Lung (tissue), 12 donors: ENCODE data around the gene CBX7. TPM values are rescaled to one million over a fixed set of nuclear protein-coding genes. Genes with fewer than 3 reads are reported as not detected.
A peak's percentile ranks its signal among the peaks of the same experiment; 100 is the strongest.

Experiments
- ATAC-seq: fragments of 200-7000 bp; cut with Tn5 transposase; one replicate; pipeline ENCODE4 v1.9.1; 2020; ENCODE audit warnings: moderate number of reproducible peaks; ENCODE audit not compliant: insufficient read depth, low FRiP score
- DNase-seq, 3 donors: peaks; one replicate each; pipeline ENCODE4 v3.0.0-alpha.2; 2013 to 2017
- H3K27ac ChIP-seq, 2 donors: one replicate each; pipeline ENCODE4 v1.5.1; 2013; ENCODE audit warnings: mild to moderate bottlenecking in 2 of 2, moderate library complexity in 2 of 2, control low read depth in 1 of 2, inconsistent platforms in 1 of 2, low read depth in 1 of 2, low read length in 1 of 2
- H3K27me3 ChIP-seq, 3 donors: one replicate each; pipeline ENCODE4 v1.5.1; 2013; ENCODE audit warnings: low read length in 2 of 3; ENCODE audit not compliant: control insufficient read depth in 3 of 3, insufficient read depth in 3 of 3
- H3K36me3 ChIP-seq, 4 donors: one replicate each; pipeline ENCODE4 v1.5.1; 2013; ENCODE audit warnings: low read length in 4 of 4, mild to moderate bottlenecking in 1 of 4, moderate library complexity in 1 of 4; ENCODE audit not compliant: control insufficient read depth in 4 of 4, insufficient read depth in 4 of 4
- H3K4me1 ChIP-seq, 5 donors: one replicate each; pipeline ENCODE4 v1.5.1; 2013; ENCODE audit warnings: low read length in 5 of 5, mild to moderate bottlenecking in 2 of 5, moderate library complexity in 1 of 5; ENCODE audit not compliant: control insufficient read depth in 5 of 5, insufficient read depth in 5 of 5
- H3K4me3 ChIP-seq: one replicate; pipeline ENCODE4 v1.5.1; 2013; ENCODE audit warnings: mild to moderate bottlenecking, control low read depth, moderate library complexity
- H3K9ac ChIP-seq, 2 donors: one replicate each; pipeline ENCODE4 v1.5.1; 2013; ENCODE audit warnings: low read length in 2 of 2, control low read depth in 1 of 2; ENCODE audit not compliant: insufficient read depth in 1 of 2
- H3K9me3 ChIP-seq, 4 donors: one replicate each; pipeline ENCODE4 v1.5.1; 2013; ENCODE audit warnings: low read length in 3 of 4, mild to moderate bottlenecking in 1 of 4, moderate library complexity in 1 of 4; ENCODE audit not compliant: control insufficient read depth in 4 of 4, insufficient read depth in 3 of 4
- CTCF ChIP-seq: IDR thresholded peaks from 2 replicates; pipeline ENCODE4 v1.5.1; 2012; ENCODE audit warnings: mild to moderate bottlenecking; ENCODE audit errors: control extremely low read depth, extremely low read depth
- WGBS, 2 donors: extraction: QIAGEN DNeasy Blood & Tissue Kit; methylation state at CpG; one replicate each; pipeline ENCODE4 v1.1.7; 2013; 5-methylcytosine and 5-hydroxymethylcytosine counted together
- polyA plus RNA-seq, 2 donors: library from polyadenylated mRNA; stranded (reverse); fragments of 200-250 nt; gene quantifications; one replicate each; pipeline ENCODE4 v1.2.1, GENCODE V29; 2013
- total RNA-seq, 2 donors: library from RNA; depleted of rRNA in 1 of 2; stranded (reverse); fragments of >200 nt in 1 of 2; gene quantifications; one replicate each; pipeline ENCODE4 v1.2.1, GENCODE V29; 2014 to 2021
- donor health status: control.
- donor health status: control.
- donor health status: Bipolar disorder and iron deficiency.
- donor health status: healthy.
- donor health status: DM: yes; HTN: yes; CAD: no.

Gene CBX7
- total and polyA plus RNA-seq, 4 donors: 18.1 to 27.8 (median 20.9) TPM

- H3K36me3 ChIP-seq: peaks cover 0 to 5% (median 0%) of the 10 kb centered on the region in 4 donors
- WGBS, 2 donors: 8 to 14% methylated on average over 38 to 44 of the region's 44 CpGs
- H3K27ac ChIP-seq: peak overlapping the region; percentile 90 to 92
- peak overlapping the region; percentile 72 for H3K4me3 ChIP-seq
- H3K4me1 ChIP-seq: peaks cover 0 to 14% (median 0%) of the 10 kb centered on the region in 5 donors
- ATAC-seq (no peak), DNase-seq (no peak)
- H3K27me3 ChIP-seq: peaks cover 0 to 29% (median 21%) of the 10 kb centered on the region in 3 donors
- no peak for TF ChIP-seq CTCF
- no peaks in the 10 kb centered on the region for H3K9me3 ChIP-seq
- H3K9ac ChIP-seq: peak overlapping the region in 1 of 2 donors; percentile 55
Observed at GRCh38 chr22:39152024-39152510, 413 bp downstream of the CBX7 start.

GRCh38 chr22:39151329-39151975, 1.0 kb downstream of the CBX7 start:
- WGBS, 2 donors: 52 to 66% methylated on average over 15 to 16 of the region's 16 CpGs
- Histone ChIP-seq H3K36me3 (peaks cover 0 to 5% (median 0%) of the 10 kb centered on the region in 4 donors), H3K27me3 (peaks cover 0 to 27% (median 20%) of the 10 kb centered on the region in 3 donors), H3K9me3 (no peaks in the 10 kb centered on the region), H3K4me3 (peak overlapping the region; percentile 72), H3K27ac (peak overlapping the region in 1 of 2 donors; percentile 90), H3K4me1 (peaks cover 0 to 14% (median 0%) of the 10 kb centered on the region in 5 donors), H3K9ac (peak overlapping the region in 1 of 2 donors; percentile 55)
- no peak for ATAC-seq
- no peak for DNase-seq
- no peak for TF ChIP-seq CTCF

- Histone ChIP-seq H3K9ac (no peak overlapping the region), H3K9me3 (no peaks in the 10 kb centered on the region), H3K27ac (peak overlapping the region in 1 of 2 donors; percentile 54), H3K27me3 (peaks cover 0 to 25% (median 17%) of the 10 kb centered on the region in 3 donors), H3K36me3 (peaks cover 0 to 5% (median 0%) of the 10 kb centered on the region in 4 donors), H3K4me3 (no peak overlapping the region), H3K4me1 (peaks cover 0 to 21% (median 5%) of the 10 kb centered on the region in 5 donors)
- TF ChIP-seq CTCF: no peak
- no peak for ATAC-seq
- WGBS, 2 donors: 66 to 86% methylated on average over 6 of the region's 6 CpGs
- DNase-seq: no peak
Observed at GRCh38 chr22:39150848-39151215, 1.6 kb downstream of the CBX7 start.
